GM18511 (cell line): ENCODE results near the gene ATP8B2.
"Not testable (repeated sequence)": the region's sequence is repeated elsewhere in the genome, so short reads cannot be mapped to it uniquely, and the experiment has no call there.

ENCODE experiments used
- ATAC-seq: cut with Tn5 transposase; IDR thresholded peaks from one replicate; pipeline ENCODE4 v1.9.1; 2021; ENCODE audit warnings: mild to moderate bottlenecking, moderate library complexity; ENCODE audit not compliant: unreplicated experiment

The ATP8B2 gene

DNA sequence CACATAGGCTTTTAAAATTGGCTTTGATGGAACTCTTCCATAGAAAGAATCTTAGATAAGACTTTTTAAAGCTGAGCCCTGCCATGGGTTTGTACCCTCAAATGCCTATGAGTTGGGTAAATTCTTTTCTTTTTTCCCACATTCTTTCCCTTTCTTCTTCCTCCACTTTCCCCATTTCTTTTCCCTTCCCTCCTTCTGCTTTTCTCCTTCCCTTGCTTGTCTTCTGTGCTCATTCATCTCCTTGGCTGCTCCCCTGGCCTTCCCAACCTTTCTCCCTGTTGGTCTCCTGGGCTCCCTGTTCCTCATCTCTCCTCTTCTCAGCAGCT, 3.8 kb upstream of the ATP8B2 start:
- not testable (repeated sequence) for ATAC-seq

DNA sequence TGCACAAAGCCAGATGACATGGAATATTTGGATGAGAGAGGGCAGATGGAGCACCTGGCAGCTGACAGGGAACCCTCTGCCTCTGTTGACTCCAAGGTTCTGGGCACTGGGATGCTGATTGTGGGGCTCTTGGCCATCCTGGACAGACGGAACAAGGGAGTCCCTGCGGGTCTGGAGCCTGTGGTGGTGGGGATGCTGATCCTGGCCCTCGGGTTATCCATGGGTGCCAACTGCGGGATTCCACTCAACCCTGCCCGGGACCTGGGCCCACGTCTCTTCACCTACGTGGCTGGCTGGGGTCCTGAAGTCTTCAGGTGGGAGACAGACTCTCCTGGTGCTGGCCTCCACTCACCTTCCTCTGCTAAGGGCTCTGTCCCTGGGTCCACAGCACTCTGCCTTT, 1.8 kb upstream of the ATP8B2 start:
- ATAC-seq = no peak

DNA sequence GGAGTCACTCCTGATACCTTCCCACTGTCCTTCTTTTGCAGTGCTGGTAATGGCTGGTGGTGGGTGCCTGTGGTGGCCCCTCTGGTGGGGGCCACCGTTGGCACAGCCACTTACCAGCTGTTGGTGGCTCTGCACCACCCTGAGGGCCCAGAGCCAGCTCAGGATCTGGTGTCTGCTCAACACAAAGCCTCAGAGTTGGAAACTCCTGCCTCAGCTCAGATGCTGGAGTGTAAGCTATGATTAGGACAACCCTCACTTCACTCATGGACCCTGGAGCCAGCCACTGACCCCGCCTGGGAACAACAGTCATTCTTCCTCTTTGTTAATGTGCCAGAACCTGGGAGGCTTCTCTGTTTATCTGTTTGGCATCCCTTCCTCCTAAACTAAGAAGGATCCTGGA, 1.1 kb upstream of the ATP8B2 start:
- ATAC-seq = no peak

DNA sequence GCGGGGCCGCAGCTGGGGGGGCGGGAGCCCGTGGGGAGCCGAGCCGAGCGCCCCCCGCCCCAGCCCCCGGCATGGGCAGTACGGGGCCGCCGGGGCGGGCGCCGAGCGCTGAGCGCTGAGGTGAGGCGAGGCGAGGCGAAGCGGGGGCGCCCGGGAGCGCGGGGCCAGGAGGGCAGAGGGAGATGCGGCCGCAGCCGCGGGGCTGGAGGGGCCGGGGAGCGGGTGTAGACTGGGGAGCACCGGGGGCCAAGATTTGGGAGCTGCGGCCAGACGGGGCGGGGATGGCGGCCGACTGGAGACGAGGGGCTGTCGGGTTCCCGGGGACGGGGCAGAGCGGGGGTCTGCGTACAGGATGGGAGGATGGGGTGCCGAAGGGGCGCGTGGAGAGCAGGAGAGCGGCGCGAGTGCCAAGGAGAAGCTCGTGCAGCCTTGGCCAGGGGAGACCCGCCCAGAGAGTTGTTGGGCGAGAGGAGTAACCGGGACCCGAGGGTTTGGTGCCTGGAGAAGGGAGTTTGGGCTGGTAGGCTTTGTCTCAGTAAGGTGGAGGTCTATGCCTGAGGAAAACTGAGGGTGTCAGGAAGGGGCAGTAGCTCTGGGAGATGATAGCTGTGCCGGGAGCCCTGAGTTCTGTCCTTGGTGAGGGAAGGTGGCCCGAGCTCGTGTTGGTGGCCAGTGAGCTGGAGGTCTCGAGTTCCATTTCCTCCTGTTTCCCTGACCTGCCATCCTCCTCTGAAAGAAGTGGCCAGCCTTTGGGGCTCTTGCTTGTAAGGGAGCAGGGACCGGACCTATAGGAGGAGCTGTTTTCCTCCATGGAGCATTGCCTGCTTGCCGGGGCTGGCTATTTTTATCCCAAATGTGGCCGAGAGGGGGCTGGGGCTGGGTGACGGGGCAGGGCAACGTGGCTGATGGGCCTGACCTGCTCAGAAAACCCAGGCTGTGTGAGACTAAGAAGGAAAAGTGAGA, 539 bp downstream of the ATP8B2 start:
- no peak for ATAC-seq

DNA sequence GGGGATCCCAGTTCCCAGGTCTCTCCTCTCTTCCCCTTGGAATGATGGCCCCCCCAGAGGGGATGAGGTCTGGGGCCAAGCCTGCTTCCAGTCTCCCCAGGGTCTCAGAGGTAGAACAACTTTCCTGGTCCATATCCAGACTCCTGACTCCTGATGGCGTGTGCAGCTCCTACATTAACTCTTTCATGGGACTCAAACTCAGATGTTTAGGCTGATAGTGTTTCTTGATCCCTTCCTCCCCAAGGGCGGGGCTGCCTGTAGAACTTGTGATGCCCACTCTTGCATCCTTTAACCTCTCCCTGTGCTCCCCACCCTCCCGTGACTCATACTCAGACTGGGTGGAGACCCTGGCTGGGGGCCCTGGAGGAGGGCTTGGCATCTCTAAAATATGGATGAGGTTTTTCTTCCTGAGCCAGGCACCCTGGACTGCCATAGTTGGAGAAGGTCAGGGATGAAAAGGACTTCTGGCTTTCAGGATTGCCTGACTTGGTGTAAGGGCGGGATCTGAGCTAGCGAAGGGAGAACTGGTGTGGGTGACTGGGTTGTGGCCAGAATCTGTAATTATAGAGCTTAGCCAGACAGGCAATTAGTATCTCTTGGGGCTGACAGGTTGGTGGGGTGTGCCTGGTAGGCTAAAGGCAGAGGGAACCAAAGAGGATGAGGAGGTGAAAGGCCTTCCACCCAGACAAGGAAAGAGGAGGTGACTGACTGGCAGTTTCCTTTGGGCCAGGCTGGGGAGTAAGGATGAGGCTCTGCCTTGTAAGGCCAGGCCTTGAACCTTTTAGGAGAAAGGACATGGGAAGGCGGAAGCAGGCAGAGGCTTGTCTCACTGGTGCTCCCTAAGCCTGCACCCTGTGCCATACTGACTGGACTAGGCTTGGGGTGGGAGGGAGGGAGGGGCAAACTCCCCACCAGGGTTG, 1.5 kb downstream of the ATP8B2 start:
- ATAC-seq = no peak

DNA sequence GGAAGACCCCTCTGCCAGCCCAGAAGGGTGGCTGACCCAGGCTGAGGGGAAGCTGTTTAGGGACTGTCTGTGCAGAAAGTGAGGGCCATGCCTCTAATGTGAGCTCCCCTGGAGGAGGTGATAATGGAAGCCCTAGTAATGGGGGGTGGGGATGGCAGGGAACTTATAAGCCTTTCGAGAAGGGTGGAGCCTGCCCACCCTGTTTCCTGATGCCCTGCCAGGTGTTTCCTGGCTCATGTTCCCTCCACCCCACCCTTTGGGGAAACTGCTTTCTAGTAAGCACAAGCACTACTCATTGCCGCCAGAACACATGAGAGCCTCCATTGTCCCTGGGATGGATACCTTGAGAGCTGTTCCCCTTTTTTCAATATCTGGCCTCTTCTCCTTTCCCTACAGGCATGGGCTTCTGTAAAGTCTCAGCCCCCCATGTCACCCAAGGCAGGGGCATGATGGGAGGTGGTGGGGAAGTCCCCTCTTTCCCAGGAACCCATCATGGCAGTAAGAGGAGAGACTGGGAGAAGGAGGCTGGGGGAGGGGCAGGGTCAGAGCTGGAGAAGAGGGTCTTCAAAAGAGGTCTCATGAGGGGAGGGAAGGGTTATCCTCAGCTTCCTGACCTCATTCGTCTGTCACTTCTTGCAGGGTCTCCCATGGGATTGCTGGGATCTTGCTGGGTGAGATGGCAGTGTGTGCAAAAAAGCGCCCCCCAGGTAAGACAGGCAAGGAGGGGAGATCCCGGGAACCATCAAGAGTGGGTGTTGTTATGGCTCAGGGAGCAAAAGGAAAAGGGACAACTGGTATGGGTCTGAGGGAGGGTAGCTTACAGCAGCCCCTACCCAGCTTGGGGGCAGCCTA, 2.4 kb downstream of the ATP8B2 start:
- no peak for ATAC-seq

DNA sequence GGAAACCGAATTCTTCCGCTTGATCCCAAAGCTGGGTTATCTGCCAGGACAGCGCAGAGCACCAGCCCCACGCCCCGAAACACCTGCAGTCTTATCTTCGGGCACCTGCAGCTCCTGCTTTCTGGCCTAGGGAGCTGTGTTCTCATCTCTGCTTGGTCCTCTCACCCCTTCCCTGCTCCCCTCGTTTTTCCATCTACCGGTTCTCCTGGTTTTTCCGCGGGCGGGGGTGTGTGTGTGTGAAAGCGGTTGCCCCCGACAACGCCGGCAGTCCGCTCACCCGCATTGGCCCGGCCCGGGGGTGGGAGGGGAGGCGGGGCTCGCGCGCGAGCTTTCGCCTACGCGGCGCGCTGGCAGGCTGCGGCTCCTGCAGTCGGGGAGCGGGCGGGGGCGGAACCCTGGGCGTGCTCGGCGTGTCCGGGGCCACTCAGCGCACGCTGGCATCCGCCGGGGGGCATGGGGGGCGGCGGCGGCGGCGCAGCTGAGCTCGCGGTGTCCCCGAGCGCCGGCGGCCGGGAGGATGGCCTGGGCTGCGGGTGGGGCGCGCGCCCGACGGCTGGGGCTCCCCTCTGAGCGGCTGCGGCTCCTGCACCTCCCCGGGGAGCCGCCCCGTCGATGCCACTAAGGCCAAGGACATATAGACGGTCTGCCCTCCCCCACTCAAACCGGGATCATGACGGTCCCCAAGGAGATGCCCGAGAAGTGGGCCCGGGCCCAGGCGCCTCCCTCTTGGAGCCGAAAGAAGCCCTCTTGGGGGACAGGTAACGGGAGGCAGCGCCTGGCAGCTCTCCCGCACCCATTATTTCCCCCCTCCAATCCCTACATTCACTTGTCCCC, 3.2 kb downstream of the ATP8B2 start:
- ATAC-seq = peak; percentile 48

DNA sequence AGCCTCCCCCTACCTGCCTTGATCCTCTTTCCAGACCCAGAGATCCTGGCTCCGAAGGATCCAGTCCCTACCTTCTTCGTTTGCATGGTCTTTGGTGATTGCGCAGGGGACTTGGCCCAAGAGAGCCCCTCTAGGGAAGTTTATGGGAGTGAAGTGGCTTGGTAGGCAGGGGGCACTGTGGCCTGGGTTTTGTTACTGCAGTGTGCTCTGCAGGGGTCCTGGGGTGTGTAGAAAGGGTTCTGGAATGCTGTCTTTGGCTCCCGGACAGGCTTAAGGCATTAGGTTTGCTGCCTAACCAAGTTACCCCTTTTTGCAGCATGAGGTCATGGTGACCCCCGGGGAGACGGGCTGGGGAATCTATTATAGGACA, 3.8 kb downstream of the ATP8B2 start:
- no peak for ATAC-seq

DNA sequence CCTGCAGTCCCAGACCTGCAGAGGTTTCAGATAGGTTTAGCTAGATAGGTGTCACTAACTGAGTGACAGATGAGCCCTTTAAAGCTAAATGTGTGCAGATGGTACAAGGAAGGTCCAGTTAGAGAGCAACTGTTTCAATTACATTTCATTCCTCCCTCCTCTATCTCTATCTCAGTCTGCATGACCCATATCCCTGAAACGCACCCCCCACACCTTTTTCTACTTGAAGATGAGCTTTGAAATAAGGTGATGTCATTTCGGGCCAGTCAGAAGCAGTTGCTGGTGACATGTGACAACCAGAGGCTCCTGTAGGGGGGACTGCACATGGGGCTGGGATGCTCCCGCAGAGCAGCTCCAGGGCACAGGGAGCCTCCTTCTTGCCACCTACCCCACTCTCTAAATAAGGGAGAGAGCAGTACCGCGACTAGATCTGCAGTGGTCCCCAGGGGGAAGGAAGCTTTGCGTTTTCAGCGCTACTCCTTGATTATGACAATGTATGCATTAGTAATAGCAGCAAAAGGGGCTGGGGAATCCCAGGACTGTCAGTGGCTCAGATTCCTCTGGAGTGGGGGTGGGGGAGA, 4.3 kb downstream of the ATP8B2 start:
- ATAC-seq = no peak

DNA sequence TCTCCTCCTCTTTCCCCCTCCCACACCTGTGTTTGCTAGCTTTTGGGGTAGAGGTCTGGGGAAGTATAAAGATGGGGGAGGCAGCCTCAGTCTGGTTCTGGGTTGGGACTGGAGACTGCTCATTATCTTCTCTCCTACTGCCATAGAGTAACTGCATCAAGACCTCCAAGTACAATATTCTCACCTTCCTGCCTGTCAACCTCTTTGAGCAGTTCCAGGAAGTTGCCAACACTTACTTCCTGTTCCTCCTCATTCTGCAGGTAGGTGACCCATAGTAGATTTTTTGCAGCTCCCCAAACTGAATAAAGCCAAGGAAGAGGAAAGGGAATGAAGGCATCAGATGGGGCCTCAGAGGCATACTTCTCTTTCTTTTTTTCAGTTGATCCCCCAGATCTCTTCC, 5.3 kb downstream of the ATP8B2 start:
- no peak for ATAC-seq

DNA sequence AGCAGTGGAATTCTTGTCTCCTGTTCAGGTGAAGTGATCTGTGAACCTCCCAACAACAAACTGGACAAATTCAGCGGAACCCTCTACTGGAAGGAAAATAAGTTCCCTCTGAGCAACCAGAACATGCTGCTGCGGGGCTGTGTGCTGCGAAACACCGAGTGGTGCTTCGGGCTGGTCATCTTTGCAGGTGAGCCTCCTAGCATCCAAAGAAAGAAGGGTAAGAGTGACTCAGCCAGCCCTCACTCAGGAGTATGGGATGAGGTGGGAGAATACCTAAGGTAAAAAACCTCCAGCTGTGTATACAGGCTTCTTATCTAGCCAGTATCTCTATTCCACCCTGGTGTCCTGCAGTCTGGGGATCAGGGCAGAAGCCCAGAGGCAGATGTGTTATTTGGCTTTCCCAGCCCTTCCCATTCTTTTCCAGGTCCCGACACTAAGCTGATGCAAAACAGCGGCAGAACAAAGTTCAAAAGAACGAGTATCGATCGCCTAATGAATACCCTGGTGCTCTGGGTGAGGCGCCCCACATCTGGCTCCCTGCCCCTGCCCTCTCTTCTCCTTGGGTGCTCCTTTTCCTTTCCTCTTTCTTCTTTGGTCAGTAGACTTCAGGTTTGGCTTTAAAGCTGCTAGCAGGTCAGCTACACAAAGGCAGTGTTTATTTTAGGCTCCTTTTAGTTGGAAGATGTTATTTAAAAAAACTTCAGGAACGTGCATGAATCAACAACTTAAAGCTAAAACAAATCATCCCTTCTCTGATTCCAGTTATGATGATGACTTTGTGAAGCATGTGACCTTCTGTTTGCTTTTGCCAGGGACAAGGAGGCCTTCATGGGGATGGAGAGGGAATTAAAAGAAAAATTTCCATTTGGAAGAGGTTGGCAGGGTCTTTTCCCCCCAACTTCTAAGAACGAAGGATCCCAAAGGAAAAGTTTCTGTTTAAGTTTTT, 9.0 kb downstream of the ATP8B2 start:
- no peak for ATAC-seq

DNA sequence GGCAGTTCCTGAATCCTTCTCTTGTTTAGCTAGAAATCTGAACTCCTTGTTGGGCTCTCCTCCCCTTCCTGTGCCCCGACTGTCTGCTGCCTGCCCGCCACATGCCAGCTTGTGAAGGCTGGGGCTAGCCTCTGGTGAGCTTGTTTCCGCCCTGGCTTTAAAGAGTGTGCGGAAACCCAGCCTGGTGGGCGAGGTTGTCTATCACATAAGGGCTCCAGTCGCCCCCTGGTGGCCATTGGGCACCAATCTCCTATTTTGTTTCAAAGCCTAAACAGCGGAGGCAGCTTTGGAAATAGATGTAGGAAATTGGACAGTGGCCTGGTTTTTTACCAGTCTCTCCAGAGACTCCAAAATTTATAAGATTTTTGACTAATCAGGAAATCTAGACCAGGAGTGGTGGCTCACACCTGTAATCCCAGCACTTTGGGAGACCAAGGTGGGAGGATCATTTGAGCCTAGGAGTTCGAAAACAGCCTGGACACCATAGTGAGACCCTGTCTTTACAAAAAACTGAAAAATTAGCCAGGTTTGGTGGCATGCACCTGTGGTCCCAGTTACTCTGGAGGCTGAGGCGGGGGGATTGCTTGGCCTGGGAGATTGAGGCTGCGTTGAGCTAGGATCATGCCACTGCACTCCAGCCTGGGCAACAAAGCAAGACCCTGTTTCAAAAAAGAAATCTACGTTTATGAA, 9.8 kb downstream of the ATP8B2 start:
- peak; percentile 54 for ATAC-seq

DNA sequence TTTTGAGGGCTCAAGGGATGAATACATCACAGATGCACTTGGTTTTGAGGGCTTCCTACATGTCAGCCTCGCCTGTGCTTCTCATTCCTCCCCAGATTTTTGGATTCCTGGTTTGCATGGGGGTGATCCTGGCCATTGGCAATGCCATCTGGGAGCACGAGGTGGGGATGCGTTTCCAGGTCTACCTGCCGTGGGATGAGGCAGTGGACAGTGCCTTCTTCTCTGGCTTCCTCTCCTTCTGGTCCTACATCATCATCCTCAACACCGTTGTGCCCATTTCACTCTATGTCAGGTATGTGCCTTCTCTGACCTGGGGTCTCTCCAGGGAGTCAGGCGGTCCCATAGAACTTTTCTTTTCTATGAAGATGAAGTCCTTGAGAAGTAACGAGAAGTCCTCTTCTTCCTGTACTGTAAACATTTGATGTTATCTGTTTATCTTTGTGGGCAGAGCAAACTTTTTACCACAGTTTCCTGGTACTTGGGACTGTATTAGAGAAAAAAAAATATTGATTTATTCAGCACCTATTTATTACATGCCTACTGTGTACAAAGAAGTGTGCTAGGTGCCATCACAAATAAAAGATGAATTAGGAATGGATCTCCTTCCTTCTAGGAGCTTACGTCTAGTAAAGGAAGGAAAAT, 12.0 kb downstream of the ATP8B2 start:
- ATAC-seq = no peak

DNA sequence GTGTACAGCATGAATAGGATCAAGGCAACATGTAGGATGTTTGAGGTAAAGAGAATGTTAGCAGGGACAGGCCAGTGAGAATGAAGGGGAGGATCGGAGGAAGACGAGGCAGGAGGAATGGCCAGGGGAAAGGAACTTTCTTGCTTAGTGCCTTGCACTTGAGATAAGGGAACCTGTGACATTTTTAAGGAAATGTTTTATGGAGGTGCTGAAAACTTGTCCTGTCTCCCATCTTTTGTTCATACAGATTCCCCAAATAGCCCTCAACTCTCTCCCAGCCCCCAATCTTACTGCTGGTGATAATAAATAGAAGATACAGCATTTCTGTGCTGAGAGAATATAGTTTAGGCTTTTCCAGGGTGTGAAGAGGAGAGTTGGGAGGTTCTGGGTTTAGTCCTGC, 13.6 kb downstream of the ATP8B2 start:
- ATAC-seq = no peak

DNA sequence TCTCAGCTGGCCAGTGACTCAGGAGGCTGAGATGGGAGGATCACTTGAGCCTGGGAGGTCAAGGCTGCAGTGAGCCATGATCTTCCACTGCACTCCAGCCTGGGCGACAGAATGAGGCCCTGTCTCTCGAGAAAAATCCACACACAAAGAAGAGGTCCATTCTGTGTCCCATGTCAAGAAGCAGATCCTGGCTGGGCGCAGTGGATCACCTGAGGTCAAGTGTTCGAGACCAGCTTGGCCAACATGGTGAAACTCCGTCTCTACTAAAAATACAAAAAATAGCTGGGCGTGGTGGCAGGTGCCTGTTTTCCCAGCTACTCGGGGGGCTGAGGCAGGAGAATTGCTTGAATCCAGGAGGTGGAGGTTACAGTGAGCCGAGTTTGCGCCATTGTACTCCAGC, 16.0 kb downstream of the ATP8B2 start:
- not testable (repeated sequence) for ATAC-seq

DNA sequence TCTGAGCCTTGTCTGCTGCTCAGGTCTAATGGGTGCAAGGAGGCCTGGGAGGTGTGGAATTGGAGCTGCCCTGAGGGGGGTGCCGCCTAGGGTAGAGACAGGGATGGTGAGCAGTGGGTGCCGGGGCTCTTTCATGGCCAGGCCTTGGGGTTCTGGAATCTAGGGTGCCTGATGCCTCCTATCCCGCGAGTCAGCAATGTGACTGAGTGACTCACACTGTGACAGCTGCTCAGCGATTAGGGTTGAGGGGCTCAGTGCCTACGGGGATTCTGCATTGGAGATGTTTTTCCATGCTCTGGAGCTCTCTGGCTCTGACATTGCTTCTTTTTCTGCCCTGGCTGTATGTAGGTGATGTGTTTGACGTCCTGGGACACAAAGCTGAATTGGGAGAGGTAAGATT, 16.8 kb downstream of the ATP8B2 start:
- ATAC-seq = no peak

DNA sequence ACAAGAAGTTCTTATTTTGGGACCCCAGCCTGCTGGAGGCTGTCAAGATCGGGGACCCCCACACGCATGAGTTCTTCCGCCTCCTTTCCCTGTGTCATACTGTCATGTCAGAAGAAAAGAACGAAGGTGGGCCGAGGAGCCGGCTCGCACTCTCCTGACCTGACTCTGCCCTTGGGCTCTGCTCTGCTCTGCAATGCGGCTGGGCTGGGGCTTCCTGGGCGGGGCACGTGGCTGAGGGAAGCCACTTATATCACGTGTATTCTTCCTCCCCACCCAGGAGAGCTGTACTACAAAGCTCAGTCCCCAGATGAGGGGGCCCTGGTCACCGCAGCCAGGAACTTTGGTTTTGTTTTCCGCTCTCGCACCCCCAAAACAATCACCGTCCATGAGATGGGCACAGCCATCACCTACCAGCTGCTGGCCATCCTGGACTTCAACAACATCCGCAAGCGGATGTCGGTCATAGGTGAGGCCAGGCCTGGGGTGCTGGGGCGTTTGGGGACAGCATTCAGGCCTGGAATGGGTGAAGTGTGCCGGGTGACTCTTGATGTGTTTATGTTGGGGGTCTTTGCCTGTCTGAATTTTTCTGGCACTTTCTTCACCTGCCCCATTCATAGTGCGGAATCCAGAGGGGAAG, 17.6 kb downstream of the ATP8B2 start:
- no peak for ATAC-seq
